ENCODE results near the gene RUNX2.

DNA sequence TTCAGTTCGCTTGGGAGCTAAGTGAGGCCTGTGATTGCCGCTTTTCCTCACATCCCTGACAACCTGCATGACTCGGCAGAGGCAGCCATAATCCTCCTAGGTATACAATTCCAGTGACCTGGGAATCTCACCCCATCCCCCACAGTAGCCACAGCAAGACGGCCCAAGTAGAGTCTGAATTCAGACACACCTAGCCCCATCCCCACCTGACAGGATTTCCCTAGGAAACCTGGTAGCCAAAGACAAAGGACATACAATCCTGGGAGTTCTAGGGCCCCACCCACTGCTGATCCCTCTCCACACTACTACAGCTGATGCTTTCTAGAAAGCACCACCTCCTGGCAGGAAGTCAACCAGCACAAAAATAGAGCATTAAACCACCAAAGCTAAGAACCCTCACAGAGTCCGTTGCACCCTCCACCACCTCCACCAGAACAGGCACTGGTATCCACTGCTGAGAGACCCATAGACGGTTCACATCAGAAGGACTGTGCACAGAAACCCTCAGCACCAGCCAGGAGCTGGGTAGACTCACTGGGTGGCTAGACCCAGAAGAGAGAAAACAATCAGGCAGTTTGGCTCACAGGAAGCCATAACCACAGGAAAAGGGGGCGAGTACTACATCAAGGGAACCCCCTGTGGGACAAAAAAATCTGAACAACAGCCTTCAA is 17.9 kb upstream of the RUNX2 start:
- TF ChIP-seq, protein P1, sequence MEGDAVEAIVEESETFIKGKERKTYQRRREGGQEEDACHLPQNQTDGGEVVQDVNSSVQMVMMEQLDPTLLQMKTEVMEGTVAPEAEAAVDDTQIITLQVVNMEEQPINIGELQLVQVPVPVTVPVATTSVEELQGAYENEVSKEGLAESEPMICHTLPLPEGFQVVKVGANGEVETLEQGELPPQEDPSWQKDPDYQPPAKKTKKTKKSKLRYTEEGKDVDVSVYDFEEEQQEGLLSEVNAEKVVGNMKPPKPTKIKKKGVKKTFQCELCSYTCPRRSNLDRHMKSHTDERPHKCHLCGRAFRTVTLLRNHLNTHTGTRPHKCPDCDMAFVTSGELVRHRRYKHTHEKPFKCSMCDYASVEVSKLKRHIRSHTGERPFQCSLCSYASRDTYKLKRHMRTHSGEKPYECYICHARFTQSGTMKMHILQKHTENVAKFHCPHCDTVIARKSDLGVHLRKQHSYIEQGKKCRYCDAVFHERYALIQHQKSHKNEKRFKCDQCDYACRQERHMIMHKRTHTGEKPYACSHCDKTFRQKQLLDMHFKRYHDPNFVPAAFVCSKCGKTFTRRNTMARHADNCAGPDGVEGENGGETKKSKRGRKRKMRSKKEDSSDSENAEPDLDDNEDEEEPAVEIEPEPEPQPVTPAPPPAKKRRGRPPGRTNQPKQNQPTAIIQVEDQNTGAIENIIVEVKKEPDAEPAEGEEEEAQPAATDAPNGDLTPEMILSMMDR (IDR thresholded peaks at IDR 0.05; ENCODE audit: poor library complexity) = no peak
- no peak for TF ChIP-seq EZH2 (IDR thresholded peaks at IDR 0.05; ENCODE audit: borderline replicate concordance)

All from hepatocyte (in vitro differentiated cells).